ENCODE measurements around the gene SLC5A11. TPM values are rescaled to one million over a fixed set of nuclear protein-coding genes. Genes with fewer than 3 reads are reported as not detected.
A peak's percentile ranks its signal among the peaks of the same experiment; 100 is the strongest.

The SLC5A11 gene
- polyA plus RNA-seq, 2 of the 4 experiments (the other 2 are of a cell fraction), result 0.40 to 0.43 TPM

- TF ChIP-seq CHD2 (IDR thresholded peaks at IDR 0.05; ENCODE audit: low read length, partially characterized antibody) (no peak), NFE2L2 (conservative IDR thresholded peaks at IDR 0.05; ENCODE audit: low read length) (no peak), HOXB13 (CRISPR knock-in tag; IDR thresholded peaks at IDR 0.05; ENCODE audit: low read depth) (no peak), ESRRA (IDR thresholded peaks at IDR 0.05; ENCODE audit: borderline replicate concordance, low read length) (no peak), CHD4 (IDR thresholded peaks at IDR 0.05; ENCODE audit: borderline replicate concordance) (no peak), KDM5A (IDR thresholded peaks at IDR 0.05) (no peak), JUNB (IDR thresholded peaks at IDR 0.05) (no peak), HDAC2 (IDR thresholded peaks at IDR 0.05) (no peak), ZC3H11A (IDR thresholded peaks at IDR 0.05) (no peak), ELK1 (IDR thresholded peaks at IDR 0.05; ENCODE audit: low read depth, low read length) (no peak)
Measured at GRCh38 chr16:24826817-24827566, 18.8 kb upstream of the SLC5A11 start (continued).

- DNase-seq (ENCODE audit: low read depth in 1 of 2, low spot score in 1 of 2), result no peak
- Histone ChIP-seq H3K4me2 (no peak overlapping the region), H3K9me3 (no peaks in the 10 kb centered on the region), H3K27ac (no peak overlapping the region), H3K4me3 (no peak overlapping the region), H3K4me1 (peaks cover 12% of the 10 kb centered on the region)
- WGBS (ENCODE audit: missing lambda C conversion rate), result 70% methylated on average over 5 of the region's 5 CpGs
- TF ChIP-seq ATOH8 (CRISPR knock-in tag; IDR thresholded peaks at IDR 0.05; ENCODE audit: low read depth) (no peak), EHMT2 (IDR thresholded peaks at IDR 0.05; ENCODE audit: low read depth) (no peak), ZNF302 (CRISPR knock-in tag; IDR thresholded peaks at IDR 0.05) (no peak), E2F6 (IDR thresholded peaks at IDR 0.05; ENCODE audit: borderline replicate concordance, low read depth) (no peak), USF2 (IDR thresholded peaks at IDR 0.05) (no peak), ESRRA (IDR thresholded peaks at IDR 0.05; ENCODE audit: borderline replicate concordance, low read length) (no peak), POLR2AphosphoS2 (conservative IDR thresholded peaks at IDR 0.05; ENCODE audit: low read length) (no peak), SMC3 (IDR thresholded peaks at IDR 0.05) (no peak), ZSCAN20 (CRISPR knock-in tag; IDR thresholded peaks at IDR 0.05) (no peak)
- ChIA-PET CTCF (no interaction called here), POLR2A (no interaction called here)
- peak in 1 of 2 experiments; percentile 33; a peak in 3 of 6 replicates for ATAC-seq
- no peak for FAIRE-seq
Measured at GRCh38 chr16:24829153-24829552, 16.6 kb upstream of the SLC5A11 start.

- Histone ChIP-seq H3K4me1 (peaks cover 18% of the 10 kb centered on the region), H3K27ac (no peak overlapping the region), H3K9me3 (no peaks in the 10 kb centered on the region), H3K4me3 (no peak overlapping the region), H3K4me2 (no peak overlapping the region)
- DNase-seq (ENCODE audit: low read depth in 1 of 2, low spot score in 1 of 2) (no peak), FAIRE-seq (no peak), ATAC-seq (no peak)
- TF ChIP-seq MAFK (IDR thresholded peaks at IDR 0.05; ENCODE audit: partially characterized antibody) (no peak), RAD21 (conservative IDR thresholded peaks at IDR 0.05 in 1 of 2, IDR thresholded peaks at IDR 0.05 in 1 of 2) (no peak), NR3C1 (IDR thresholded peaks at IDR 0.05) (no peak), E2F6 (IDR thresholded peaks at IDR 0.05; ENCODE audit: borderline replicate concordance, low read depth) (no peak), NFE2L2 (conservative IDR thresholded peaks at IDR 0.05; ENCODE audit: low read length) (no peak), CBX8 (IDR thresholded peaks at IDR 0.05) (no peak), PHF8 (IDR thresholded peaks at IDR 0.05; ENCODE audit: borderline replicate concordance, low read depth) (no peak), EHMT2 (IDR thresholded peaks at IDR 0.05; ENCODE audit: low read depth) (no peak), NPAS2 (CRISPR knock-in tag; IDR thresholded peaks at IDR 0.05; ENCODE audit: borderline replicate concordance) (no peak), MYC (IDR thresholded peaks at IDR 0.05; ENCODE audit: borderline replicate concordance, low read length) (no peak), FOXS1 (CRISPR knock-in tag; IDR thresholded peaks at IDR 0.05) (no peak), ZFP36 (IDR thresholded peaks at IDR 0.05; ENCODE audit: borderline replicate concordance, partially characterized antibody) (no peak), BHLHE40 (IDR thresholded peaks at IDR 0.05; ENCODE audit: low read depth, low read length) (no peak), SMC3 (IDR thresholded peaks at IDR 0.05) (no peak), POLR2AphosphoS2 (conservative IDR thresholded peaks at IDR 0.05; ENCODE audit: low read length) (no peak), RARB (CRISPR knock-in tag; IDR thresholded peaks at IDR 0.05) (no peak)
- POLR2A ChIA-PET, result no interaction called here
- CTCF ChIA-PET, result interaction anchor here (0.8 to 1.6 kb wide), 7 partner anchors 17 to 302 kb away, joined by 3 to 5 read pairs (median 4); no protein-coding TSS in a partner anchor
- WGBS (ENCODE audit: missing lambda C conversion rate), result 86% methylated on average over 6 of the region's 6 CpGs
Measured at GRCh38 chr16:24833352-24833751, 12.4 kb upstream of the SLC5A11 start.

Measured in A549 (cell line).